Colon (tissue), 2 donors: ENCODE measurements around the gene MIAT.
"Not testable (repeated sequence)": the region's sequence is repeated elsewhere in the genome, so short reads cannot be mapped to it uniquely, and the experiment has no call there.

ENCODE experiments used
- FAIRE-seq: peaks from 2 replicates; lab custom pipeline; 2012; peaks lifted over from hg19 to GRCh38; lab: Jason Lieb, UNC
- donor health status: control.
- donor health status: control.

MIAT gene

DNA sequence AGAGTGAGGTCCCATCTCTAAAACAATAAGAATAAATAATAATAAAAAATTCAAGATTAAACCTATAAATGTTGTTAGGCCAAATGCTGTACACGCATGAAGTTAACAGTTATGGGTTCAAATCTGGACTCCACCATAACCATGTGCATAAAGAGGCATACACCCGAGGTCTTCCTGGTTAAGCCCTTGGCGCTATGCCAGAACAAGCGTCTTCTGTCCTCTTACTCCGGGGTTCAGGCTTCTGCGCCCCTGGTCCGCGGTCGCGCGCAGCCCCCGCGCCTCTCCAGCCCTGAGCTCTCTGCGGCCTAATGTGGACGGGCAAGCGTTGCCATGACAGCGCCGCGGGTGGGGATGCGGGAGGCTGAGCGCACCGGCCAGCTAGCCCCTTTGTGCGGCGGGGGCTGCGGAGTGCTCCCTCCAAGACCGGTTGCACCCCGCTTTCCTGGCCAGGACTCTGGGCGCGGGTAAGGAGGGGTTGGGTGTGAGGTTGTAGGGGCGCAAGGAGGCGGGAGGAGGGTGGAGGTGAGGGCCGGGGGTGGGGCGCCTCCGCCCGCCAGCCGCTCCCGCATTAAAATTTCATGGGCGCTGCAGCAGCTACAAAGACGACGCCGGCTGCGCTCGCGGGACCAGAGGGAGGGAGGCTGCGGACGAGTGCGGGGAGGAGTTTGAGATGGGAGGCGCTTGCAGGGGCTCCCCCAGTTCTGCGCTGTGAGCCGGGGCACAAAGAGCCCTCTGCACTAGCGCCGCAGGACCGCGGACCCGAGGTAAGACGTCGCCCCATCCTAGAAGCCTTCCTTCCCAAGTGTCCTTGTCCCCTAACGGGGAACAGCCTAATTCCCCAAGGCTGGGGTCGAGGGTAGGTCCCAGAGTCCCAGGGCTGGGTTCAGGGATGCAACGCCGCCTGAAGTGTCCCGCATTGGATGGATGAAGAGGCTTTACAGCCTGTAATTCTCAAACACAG, at the start of gene MIAT:
MIAT (plus strand) TSS at position 698 of the 961 bp plus-strand sequence.
- no peak for FAIRE-seq

DNA sequence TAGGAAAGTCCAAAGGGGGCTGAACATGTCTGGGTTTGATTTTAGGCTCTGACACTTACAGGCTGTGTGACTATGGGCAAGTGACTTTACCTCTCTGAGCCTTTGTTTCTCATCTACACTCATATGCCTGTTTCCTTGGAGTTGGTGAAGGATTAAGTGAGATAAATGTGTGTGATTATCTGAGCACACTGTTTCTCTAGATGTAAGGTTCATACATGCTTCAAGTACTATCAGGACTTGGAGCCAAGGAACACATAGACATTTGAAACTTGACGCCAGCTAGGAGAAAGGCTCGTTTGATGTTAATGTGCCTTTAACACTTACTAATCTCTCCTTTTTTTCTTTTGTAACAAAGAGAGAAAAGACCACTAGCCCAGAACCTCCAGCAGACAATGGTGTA, 49.3 kb upstream of the MIAT start:
- no peak for FAIRE-seq

DNA sequence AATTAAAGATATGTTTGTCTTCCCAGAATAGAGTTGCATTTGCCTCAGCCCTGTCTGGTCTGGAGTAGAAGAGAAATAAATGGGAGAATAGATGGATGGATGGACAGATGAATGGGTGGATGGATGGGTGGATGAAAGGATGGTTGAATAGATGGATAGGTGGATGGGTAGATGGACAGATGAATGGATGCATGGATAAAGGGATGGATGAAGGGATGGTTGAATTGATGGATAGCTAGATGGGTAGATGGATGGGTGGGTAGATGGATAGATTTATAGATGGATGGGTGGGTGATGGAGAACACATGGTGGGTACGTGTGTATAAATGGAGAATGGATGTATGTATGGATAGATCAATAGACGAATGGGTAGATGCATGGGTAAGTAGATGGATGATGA, 48.1 kb upstream of the MIAT start:
- no peak for FAIRE-seq

DNA sequence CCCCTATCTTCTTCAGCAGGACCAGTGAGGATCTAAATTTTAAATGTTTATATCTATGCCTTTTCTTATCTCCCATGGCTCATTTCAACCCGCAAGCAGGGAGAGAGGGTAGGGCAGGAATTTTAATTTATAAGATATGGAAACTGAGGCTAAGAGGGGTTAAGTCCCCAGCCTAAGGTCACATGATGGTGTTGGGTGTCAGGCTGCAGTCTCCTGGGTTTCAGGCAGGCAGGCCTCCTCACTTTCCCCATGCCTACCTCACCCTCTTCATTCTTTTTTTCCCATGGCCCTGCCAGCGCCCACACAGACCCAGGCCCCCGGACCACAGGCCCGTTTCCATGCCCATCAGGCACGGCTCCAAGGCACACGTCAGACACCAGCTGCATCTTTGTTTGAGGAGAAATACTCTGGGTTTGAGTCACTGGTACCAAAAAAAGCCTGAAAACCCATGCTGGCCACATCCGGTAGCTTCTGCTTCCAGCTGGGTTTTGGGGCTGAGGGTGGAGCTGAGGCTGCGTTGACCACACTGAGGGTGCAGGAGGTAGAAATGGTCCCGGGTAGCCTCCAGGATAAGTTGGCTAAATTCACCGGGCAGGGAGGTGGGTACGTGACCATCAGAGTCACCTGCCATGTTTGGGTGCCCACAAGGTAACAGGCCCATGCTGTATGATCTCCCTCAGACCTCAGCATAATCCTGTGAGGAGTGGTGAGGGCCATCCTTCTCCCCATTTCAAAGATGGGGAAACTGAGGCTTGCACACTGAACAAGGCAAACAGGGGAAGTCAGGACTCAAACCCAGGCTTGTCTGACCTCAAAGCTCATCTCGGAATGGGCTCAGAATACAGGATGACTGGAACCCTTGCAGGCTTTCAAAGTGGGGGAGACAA, 47.1 kb upstream of the MIAT start:
- FAIRE-seq = no peak

DNA sequence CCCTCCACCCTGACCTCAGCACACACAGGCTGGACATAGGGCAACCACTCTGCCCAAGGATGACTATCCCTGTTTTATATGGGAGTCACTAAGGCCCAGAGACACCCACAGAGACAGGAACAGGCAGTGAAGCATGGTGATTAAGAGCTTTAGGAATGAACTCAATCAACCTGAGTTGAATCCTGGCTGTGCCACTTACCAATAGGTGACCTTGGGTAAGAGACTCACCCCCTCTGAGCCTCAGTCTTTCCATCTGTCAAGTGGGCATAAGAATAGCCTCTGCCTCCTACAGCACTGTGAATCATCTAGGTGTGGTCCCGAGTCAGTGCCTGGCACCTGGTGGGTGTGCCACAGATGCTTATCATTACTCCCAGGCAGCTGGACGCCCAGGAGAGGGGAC, 46.4 kb upstream of the MIAT start:
- no peak for FAIRE-seq

DNA sequence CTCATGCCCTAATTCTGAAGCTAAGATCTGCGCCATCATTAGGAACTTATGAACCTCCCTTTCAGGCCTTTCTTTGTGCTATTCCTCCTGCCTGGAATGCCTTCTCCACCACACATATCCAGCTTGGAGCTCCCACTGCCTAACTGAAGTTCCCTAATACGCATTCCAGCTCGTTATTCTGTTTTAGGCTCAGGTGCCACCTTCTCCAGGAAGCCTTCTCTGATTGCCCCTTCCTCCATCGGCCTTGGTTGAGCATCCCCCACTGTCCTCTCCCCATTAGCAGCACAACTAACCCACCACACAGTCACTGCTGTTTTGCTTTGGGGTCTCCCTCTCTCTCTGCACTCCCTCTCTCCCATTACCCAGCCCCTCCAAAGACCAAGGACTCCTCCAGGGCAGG, 44.7 kb upstream of the MIAT start:
- no peak for FAIRE-seq

DNA sequence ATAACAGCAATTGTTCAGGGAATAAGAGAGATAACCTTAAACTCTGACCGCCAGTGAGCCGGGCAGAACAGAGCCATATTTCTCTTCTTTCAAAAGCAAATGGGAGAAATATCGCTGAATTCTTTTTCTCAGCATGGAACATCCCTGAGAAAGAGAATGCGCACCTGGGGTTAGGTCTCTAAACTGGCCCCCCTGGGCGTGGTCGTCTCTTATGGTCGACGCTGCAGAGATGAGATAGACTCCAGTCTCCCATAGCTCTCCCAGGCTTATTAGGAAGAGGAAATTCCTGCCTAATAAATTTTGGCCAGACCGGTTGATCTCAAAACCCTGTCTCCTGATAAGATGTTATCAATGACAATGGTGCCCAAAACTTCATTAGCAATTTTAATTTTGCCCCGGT, 43.6 kb upstream of the MIAT start:
- FAIRE-seq = not testable (repeated sequence)

DNA sequence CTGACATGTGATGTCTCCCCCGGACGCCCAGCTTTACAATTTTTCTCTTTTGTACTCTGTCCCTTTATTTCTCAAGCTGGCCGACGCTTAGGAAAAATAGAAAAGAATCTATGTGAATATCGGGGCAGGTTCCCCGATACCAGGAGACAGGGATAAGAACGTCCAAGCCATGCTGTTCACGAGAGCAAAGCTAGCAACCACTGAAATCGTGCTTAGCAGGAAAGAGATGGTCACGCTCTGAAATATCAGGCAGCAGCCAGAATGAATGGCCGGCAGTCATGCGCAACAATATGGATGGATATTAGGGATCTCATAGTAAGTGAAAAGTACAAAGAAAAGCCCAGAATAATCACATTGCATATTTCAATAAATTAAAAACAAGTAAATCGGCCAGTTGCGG, 43.1 kb upstream of the MIAT start:
- no peak for FAIRE-seq

DNA sequence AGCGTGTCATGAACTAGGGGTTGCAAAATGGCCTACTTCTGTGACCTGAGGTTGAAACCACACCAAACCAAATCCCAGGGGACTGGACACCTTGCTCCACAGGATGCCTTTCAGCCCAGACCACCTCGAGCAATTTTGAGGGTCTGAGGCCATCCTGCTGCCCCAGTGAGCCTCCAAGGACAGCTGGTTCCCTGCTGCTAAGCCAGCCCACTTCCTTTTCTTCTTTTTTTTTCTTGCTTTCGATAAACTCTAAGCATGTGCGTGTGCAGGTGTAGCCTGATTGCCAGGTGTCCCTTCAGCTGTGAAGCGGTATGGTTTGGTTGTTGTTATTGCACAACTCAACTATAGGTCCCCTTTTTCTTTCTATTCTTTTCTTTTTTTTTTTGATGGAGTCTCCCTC, 42.2 kb upstream of the MIAT start:
- FAIRE-seq = no peak

DNA sequence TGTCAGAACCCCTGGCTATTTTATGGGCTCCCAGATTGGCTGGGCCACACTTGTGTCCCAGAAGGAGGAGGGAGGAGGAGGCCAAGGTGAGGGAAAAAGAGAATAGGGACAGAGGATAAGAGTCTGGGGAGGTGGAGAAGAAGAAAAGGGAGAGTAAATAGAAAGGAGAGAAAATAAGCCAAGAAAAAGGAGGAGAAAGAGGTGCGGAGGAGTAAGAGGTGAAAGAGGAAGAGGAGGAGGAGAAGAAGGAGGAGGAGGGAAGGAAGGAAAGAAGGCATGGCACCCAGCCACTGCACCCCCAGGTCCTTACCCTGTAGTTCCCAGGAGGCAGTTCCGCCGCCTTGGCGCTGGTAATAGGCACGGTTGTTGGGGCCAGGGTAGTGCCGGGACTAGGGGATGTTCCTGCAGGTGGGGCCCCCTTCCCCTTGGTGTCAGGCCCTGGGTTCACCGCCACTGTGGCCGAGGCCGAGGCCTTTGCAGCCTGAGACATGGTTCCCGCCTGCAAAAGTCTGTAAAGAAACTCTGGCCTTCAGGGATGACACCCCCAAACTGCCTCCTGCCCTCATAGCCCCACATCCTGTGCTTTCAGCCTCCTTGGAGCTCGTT, 41.5 kb upstream of the MIAT start:
- no peak for FAIRE-seq

DNA sequence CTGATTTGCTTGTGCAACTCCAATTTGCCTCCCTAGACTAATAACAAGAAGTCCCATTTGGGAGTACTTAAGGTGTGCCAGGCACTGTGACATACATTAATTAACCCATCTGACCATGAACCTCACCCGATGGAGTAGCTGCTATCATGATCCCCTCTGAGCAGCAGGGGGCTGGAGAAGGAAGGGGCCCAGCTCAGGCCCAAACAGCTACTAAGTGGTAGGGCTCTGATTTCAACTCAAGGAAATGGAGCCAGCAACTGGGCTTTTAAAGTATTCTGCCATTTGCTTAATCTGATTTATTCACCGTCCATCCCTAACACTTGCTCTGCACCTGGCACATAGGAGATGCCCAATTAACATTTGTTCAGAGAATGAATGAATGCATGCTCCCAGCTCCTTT, 40.7 kb upstream of the MIAT start:
- FAIRE-seq = no peak

DNA sequence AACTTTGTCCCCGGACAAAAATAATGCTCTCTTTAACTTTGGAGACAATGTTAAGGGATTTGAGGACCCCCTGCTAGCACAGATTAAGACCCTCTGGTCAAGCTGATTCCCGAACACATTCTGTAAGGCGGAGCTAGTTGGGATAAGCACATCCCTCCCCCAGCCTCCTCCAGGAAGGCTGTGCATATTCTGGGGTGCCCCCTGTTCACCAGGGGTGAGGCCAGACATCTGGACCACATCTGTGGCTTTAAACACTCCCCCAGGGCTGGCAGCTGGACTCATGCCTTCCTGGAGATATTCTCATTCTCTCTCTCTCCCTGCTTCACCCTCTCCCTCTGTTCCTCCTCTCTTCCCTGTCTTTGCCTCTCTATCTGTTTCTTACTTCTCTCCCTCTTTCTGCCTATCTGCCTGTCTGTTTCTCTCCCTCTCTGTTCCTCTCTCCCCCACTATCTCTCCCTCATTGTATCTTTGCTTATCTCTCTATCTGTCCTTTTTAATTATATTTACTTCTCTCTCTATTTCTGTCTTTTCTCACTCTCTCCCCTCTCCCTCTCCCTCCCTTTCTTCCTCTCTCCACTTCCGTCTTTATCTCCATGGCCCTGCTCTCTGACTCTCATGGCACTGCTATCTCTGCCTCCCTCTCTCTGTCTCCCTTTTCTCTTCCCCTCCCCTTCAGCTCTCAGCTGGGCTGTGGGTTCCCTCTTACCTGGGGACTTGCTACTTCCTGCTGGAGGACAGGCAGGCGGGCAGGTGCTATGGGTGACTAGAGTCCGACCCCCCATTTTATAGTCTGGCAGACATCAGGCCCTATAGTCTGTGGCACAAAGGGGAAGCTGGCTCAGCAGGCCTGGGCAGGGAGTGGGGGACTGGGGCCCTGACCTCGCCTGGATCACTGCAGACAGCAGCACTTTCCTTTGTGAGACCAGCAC, 39.9 kb upstream of the MIAT start, which contains the start of gene CRYBB1:
CRYBB1 (minus strand) TSS at position 757 of the 929 bp plus-strand sequence. CDS start 1,708 bp downstream, outside the sequence.
- FAIRE-seq = no peak

DNA sequence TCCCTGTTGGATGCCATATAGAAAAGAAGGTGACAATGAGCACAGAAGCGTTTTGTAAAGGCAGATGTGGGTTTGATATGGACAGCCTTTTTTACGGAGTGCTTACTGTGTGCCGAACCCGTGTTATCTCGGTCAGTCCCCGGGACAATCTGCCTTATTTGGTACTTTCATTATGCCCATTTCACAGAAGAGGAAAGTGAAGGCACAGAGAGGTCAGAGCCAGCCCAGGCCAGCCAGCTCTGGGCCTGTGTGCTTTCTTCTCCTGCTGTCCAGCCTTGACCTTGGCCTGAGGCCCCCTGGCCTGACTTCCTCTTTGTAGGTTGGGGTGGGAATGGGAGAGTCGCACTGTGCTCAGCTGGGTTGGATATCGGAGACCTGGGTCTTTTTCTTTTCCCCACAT, 38.9 kb upstream of the MIAT start:
- FAIRE-seq = no peak

DNA sequence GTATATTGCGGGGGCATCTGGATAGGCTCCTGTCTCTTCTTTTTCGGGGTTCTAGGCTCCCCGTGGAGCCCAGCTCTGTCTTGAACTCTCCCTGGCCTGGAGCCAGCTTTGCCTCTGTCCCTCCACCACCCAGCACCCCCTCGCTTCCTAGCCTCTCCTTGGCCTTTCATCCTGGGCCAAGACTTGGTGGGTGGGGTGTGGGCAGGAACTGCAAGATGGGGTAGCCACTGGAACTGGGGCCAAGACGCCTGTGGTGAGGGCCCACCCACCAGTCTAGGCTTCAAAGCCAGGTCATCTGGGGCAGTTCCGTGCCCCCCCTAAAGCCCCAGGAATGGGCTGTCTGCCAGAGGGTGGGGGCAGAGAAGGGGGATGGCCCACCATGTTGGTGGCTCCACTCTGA, 37.9 kb upstream of the MIAT start:
- no peak for FAIRE-seq

DNA sequence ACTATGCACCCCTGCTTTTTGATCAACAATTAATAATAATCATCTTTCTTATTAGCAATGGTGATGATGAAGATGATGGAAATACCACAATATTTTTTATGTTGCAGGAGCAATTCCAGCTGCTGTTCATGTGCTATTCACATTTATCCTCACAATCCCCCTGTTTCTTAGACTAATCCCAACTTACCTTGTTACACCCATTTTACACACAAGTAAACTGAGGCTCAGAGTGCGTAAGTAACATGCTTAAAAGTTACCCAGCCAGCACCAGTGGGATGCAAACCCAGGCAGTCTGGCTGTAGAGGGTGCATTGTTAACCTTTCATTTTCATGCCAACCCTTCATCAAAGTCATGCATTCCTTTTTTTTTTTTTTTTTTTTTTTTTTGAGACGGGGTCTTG, 37.2 kb upstream of the MIAT start:
- FAIRE-seq = no peak

DNA sequence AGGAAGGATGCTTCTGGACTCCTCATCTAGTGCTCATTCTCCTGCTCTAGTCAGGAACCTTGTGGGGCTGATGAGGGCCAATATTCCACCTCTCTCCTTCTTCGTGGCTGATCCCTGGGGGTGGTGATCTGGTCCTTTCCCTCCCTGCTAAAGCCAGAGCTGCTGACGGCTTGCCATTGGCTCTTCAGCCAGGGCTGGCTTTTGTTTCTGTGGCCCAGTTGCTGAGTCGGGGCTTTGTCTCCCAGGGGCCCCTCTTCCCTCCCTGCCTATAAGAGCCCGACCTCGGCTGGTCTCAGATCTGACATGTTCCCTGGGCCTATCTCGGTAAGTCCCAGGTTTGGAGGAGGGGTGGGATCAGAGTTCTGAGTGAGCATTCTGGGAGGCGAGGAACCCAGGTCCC, 35.7 kb upstream of the MIAT start, which contains the start of gene CRYBA4:
CRYBA4 (plus strand) TSS at position 301 of the 400 bp plus-strand sequence. CDS start 634 bp downstream, outside the sequence.
- no peak for FAIRE-seq

DNA sequence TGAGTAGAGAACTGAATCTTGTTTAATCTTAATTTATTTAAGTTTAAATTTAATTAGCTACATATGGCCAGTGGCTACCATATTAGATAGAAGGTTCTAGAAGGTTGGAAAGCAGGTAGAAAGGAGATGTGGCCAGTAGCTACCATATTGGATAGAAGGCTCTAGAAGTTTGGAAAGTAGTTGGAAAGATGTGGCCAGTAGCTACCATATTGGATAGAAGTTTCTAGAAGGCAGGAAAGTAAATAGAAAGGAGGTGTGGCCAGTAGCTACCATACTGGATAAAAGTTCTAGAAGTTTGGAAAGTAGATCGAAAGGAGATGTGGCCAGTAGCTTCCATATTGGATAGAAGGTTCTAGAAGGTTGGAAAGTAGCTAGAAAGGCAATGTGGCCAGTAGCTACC, 33.4 kb upstream of the MIAT start:
- FAIRE-seq = no peak

DNA sequence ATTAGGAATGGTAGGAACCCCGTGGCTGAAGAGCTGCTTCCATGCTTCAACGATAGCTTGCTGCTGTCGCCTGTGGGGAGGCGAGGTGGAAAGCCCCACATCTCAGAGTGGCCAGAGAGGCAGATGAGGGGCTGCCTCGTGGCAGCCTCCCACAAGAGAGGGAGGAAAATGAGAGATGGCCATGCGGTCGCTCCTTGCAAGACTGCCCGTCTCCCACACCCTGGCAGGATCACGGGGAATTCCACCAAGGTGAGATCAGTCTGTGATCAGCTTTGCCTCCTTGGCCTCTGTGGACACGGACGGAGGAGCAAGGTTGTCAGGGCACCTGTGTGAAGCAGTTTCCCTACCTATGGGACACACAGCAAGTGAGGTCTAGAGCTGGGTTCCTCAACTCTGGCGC, 32.6 kb upstream of the MIAT start:
- no peak for FAIRE-seq

DNA sequence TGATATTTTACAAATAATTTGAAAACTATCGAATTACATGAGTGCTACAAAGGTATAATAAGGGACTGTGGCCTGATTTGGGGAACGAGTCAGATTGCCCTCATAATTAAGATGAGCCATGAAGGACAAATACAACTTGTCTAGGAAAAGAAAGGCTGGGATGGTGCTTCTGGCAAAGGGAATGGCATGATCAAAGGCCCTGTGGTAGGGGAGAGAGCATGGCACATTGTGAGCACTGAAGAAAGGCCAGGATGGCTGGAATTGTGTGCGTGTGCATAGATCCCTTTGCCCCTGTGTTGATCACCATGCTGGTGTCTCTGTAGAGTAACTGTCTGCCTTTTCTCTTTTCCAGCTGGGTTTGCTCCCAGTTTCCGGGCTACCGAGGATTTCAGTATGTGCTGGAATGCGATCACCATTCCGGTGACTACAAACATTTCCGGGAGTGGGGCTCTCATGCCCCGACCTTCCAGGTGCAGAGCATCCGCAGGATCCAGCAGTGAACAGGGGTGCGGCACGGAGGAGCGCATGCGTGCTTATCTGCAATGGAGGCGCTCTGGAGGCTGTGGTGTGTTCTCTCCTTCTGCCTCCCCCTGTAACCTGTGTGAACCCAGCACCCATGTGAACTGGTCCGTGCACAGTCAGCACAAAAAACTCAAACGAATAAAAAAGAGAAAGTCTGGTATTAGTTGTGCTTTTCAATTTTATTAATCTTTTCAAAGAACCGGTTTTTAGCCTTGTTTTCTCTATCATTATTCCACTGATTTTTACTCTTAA, 27.2 kb upstream of the MIAT start:
- FAIRE-seq = no peak

DNA sequence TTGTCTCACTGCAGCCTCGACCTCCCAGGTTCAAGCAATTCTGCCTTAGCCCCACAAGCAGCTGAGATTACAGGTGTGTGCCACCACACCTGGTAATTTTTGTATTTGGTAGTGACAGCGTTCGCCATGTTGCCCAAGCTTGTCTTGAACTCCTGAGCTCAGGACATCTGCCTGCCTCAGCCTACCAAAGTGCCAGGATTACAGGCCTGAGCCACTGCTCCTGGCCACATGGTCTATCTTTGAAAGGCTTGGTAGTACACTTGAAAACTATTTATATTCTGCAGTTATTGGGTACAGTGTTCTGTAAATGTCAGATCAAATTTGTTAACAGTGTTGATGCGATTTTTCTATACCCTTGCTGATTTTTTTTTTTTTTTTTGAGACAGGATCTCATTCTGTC, 26.1 kb upstream of the MIAT start:
- FAIRE-seq = no peak
